Stimulated activated CD4-positive, alpha-beta T cell treated with anti-CD3 and anti-CD28 coated beads, Interleukin-4, amount 100 ng/mL, for 48 hours (primary cell): ENCODE results near the gene TLE3.

Experiments used
- DNase-seq, 2 donors: peaks; one replicate each; pipeline ENCODE4 v3.0.0-alpha.2; 2020; ENCODE audit warnings: low read depth in 2 of 2

The TLE3 gene

GRCh38 chr15:70048578-70049514 is 48.9 kb downstream of the TLE3 start:
- DNase-seq = no peak

- no peak for DNase-seq
Observed at GRCh38 chr15:70048198-70048565, 49.5 kb downstream of the TLE3 start.

- no peak for DNase-seq
Observed at GRCh38 chr15:70047386-70048197, 50.1 kb downstream of the TLE3 start.

GRCh38 chr15:70046679-70047369 is 50.9 kb downstream of the TLE3 start:
- DNase-seq = no peak

GRCh38 chr15:70045045-70045444 is 52.7 kb downstream of the TLE3 start:
- no peak for DNase-seq

GRCh38 chr15:70044168-70044567 is 53.5 kb downstream of the TLE3 start:
- DNase-seq = no peak

DNA sequence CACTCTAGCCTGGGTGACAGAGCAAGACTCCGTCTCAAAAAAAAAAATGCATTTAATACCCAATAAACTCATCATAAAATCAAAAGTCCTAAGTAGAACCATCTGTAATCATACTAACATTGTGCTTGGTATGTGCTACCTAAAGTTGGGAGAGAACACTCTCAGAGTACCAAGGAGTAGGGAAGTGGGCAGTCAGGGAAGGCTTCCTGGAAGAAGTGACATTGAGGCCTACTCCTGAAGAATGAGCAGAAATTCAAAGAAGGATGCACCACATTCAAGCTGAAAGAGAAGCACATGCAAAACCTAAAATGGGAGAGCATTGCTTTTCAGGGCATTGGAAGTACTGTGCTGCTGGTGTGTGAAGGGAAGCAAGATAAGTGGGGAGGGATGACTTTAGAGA is 54.1 kb downstream of the TLE3 start:
- DNase-seq = no peak

DNA sequence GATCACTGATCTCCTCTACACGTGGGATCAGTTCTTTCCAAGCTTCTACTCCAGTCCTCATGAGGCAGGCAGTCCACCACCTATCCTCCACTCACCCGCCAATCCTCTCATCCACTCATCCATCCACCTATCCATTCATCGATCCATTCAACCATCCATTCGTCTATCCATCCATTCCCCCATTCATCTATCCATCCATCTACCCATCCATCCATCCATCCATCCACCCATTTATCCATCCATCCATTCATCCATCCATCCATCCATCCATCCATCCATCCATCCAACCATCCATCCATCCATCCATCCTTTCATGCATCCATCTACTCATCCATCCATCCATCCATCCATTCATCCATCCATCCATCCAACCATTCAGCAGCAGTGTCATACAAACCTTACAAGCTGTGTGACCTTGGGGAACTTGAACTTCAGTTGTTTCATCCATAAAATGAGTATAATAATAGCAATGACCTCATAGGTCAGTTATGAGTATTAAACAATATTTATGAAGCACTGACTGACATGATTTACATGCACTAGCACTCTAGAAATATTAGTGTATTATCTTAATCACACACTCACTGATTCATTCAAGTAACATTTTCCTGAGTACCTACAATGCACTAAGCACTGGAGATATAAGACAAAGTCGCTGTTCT is 55.0 kb downstream of the TLE3 start:
- no peak for DNase-seq

DNA sequence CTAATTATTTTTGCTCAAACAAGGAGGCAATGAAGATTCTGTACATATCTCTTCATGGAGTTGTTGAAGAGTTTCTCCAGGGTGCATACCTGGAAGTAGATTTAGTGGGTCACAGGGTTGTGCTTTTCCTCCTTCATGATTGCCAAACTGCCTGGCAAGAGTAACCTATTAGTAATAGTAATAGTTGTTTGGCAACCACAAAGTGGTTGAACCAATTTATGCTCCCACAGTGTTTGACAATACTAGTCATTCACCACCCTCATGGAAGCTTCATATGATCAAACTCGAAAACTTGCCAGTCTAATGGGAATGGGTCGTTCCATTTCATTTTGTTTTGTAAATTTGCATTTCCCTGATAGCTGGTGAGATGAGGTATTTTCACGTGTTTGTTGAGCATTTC is 57.8 kb downstream of the TLE3 start:
- no peak for DNase-seq

DNA sequence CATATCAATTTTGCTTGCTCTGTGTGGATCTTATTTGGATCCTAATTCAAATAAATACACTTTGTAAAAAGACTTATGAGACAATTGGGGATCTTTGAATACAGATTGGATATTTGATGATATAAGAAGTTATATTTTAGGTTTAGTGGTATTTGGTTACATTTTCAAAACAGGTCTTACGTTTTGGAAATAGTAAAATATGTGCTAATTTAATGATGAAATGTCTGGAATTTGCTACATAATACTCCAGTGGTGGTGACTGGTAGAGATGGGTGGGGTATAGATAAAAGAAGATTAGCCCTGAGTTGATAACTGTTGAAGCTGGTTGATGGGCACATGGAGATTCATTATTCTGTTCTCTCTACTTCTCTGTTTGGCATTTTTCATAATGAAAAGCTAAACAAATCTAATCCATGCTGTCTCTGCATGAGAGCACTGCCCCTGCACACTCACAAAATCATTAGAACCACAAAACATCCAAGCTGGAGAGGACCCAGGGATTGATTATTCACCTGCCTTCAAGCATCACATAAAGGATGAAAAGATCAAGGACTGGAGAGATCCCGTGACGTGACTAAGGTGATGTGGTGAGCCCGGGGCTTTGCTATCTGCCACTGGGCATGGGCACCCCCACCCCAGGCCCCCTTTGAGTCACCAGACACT is 58.9 kb downstream of the TLE3 start:
- no peak for DNase-seq

DNA sequence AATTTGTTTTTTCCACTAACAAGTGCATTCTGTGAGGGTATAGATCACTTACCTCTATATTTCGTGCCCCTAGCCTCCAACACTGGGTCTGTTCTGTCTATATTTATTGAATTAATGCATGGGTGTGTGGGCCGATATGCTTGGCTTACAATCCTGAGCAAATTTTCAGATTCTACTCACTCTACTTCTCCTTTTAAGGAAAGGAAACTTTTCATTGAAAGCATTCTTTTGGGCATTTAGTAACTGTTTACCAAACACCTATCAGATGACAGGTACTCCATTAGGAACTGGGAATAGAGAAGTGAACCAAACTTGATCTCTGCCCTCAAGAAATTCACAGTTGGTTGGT is 60.5 kb downstream of the TLE3 start:
- no peak for DNase-seq

DNA sequence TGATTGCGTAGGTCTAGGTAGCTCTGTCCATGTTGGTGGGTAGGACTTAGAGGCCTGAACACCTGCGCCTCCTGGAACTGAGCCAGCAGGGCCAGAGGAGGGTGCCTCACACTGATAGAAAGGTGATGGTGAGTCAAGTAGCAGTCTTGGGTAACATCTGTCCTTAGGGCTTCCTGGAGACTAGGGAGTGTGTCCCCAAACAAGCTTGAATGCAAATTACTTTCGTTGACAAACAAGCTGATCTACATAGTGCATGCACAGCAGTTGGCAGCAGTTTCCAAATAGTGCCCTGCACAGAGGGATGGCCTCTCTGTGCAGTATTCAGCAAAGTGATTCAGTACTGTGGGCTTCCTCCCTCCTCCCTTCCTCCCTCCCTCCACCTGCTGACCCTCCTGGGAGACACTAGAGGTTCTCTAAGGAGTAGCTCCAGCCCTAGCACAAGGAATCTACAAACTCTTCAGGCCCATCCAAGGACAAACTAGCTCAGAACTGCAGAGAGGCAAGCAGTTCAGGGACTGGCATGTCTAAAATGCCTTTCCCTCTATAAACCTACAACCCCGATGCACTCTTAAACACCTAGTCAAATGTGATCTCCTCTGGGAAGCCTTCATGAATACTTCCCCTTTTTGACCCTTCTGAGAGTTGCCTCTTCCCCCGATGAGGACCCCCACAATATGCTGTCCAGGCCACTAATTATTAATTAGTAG is 61.0 kb downstream of the TLE3 start:
- no peak for DNase-seq

- DNase-seq = no peak
Observed at GRCh38 chr15:70035719-70036077, 62.0 kb downstream of the TLE3 start.

GRCh38 chr15:70035051-70035718 is 62.5 kb downstream of the TLE3 start:
- no peak for DNase-seq

GRCh38 chr15:70034596-70034995 is 63.1 kb downstream of the TLE3 start:
- DNase-seq = no peak

DNA sequence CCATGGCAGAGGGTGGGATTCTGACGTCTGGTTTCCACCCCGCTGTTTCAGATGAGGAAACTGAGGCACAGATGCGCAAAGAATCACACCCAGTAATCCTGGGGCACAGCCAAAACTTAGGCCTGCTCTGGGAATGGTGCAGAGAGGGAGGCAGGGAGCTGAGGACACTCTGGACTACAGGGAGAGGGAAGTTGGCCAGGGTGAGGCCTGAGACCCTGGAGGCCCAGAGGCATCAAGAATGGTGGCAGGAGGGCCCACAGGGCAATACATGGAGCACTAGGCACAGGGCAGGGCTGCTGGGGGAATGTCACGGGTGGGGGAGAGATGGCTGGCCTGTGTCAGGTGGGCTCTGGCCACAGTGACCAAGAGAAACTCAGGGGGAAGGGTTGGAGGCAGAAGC is 63.6 kb downstream of the TLE3 start:
- DNase-seq = no peak

DNA sequence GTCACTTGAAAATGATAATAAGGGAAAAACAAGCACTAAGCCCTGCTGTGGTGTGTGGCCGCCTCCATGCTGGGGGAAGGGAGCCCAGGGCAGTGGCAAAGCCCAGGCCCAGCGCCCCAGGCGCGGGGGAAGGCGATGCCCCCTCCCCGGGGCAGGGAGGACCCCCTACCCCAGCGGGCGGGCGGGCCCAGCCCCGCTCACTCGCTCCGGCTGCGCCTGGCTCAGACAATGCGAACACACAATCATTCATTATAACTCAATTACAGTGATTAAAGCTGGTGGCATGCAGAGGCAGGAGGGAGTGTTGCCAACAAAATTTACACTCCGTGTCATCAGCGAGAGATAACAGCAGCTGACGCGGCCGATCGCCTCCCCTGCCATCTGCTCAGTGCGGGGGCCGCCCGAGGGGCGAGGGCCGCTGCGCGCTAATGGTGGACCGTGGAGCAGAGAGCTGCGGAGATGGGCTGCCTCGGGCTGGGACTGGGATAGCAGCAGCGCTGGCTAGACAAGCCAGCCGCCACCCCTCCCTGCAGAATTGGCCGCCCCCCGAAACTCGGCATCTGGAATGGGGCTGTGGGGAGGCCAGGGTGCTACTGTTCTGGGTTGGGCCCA is 64.1 kb downstream of the TLE3 start:
- no peak for DNase-seq

DNA sequence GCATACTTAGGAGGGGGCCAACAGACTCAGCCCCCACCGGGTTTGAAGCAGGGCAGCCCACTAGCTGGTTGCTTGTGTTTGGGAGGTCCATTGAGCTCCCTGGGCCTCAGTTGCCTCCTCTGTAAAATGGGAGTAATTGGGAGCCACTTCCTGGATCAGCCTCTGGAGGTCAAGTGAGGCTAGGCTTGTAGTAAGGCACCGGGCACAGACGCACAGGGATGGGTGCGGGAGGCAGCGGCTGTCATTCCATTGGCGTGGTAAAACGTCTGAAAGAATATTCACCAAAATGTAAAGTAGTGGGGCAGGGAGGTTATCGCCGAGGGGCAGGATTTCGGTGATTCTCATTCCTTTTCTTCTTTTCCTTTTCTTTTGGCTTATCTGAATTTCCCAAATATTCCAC is 64.6 kb downstream of the TLE3 start:
- DNase-seq = no peak

- DNase-seq = no peak
Observed at GRCh38 chr15:70032509-70032908, 65.2 kb downstream of the TLE3 start.

GRCh38 chr15:70031713-70032112 is 66.0 kb downstream of the TLE3 start:
- no peak for DNase-seq
